WERI-Rb-1 (cell line): ENCODE data around the gene RDH14.

Experiments used
- DNase-seq: peaks from one replicate; pipeline ENCODE4 v3.0.0-alpha.2; 2020
- H3K27ac ChIP-seq: fragments of 250-450 bp; sonication (Bioruptor Pico); 2 replicates; pipeline ENCODE4 v1.5.1; 2020; ENCODE audit warnings: mild to moderate bottlenecking, moderate library complexity
- H3K27me3 ChIP-seq: fragments of 250-450 bp; sonication (Bioruptor Pico); 2 replicates; pipeline ENCODE4 v1.5.1; 2021; ENCODE audit warnings: mild to moderate bottlenecking, low read depth, moderate library complexity; ENCODE audit not compliant: insufficient read depth, severe bottlenecking
- H3K36me3 ChIP-seq: fragments of 250-450 bp; sonication (Bioruptor Pico); 2 replicates; pipeline ENCODE4 v1.5.1; 2020; ENCODE audit warnings: mild to moderate bottlenecking, moderate library complexity
- H3K4me3 ChIP-seq: 2 replicates; pipeline ENCODE4 v1.5.1; 2011; ENCODE audit warnings: low read depth, mild to moderate bottlenecking, control low read depth, low read length
- H3K9me3 ChIP-seq: fragments of 250-450 bp; sonication (Bioruptor Pico); 2 replicates; pipeline ENCODE4 v1.5.1; 2021; ENCODE audit warnings: mild to moderate bottlenecking, moderate library complexity; ENCODE audit not compliant: severe bottlenecking
- CTCF ChIP-seq: IDR thresholded peaks from 2 replicates; pipeline ENCODE4 v1.5.1; 2011; ENCODE audit warnings: low read depth, mild to moderate bottlenecking, control low read depth, inconsistent platforms, low read length

Gene RDH14

GRCh38 chr2:18520451-18521425 lies 39.7 kb downstream of the RDH14 start:
- H3K36me3 ChIP-seq: no peaks in the 10 kb centered on the region
- peak; percentile 95 for TF ChIP-seq CTCF
- no peak overlapping the region for H3K4me3 ChIP-seq
- peaks cover 74% of the 10 kb centered on the region for H3K27me3 ChIP-seq
- peak; percentile 90 for DNase-seq
- H3K9me3 ChIP-seq: no peaks in the 10 kb centered on the region
- no peak overlapping the region for H3K27ac ChIP-seq

DNA sequence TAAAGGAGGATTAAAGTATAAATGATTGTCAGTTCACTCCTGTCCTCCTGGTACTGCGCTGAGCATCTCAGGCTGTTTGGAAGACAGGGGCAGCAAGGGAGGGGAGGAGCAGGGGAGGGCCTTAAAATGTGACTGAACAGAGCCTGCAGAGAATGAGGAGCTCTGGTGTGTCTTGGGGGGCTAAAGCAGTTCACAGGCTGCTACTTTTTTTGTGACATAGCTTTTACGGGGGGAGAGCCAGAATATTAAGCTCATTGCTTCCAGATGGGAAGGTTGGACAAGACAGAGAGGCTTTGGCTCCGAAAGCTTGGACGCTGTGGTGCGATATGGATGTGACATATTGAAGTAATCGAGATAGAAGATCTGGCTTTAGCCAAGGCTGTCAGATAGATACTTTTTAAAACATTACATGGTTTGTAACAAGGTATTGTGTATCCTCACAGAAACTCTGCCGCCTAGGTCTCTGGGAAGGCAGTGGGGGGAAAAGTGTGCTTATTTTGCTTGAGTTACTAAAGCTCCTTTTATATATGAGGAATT lies 40.5 kb downstream of the RDH14 start:
- Histone ChIP-seq H3K9me3 (no peaks in the 10 kb centered on the region), H3K4me3 (no peak overlapping the region), H3K27ac (no peak overlapping the region), H3K27me3 (peaks cover 73% of the 10 kb centered on the region), H3K36me3 (no peaks in the 10 kb centered on the region)
- no peak for DNase-seq
- TF ChIP-seq CTCF: no peak

DNA sequence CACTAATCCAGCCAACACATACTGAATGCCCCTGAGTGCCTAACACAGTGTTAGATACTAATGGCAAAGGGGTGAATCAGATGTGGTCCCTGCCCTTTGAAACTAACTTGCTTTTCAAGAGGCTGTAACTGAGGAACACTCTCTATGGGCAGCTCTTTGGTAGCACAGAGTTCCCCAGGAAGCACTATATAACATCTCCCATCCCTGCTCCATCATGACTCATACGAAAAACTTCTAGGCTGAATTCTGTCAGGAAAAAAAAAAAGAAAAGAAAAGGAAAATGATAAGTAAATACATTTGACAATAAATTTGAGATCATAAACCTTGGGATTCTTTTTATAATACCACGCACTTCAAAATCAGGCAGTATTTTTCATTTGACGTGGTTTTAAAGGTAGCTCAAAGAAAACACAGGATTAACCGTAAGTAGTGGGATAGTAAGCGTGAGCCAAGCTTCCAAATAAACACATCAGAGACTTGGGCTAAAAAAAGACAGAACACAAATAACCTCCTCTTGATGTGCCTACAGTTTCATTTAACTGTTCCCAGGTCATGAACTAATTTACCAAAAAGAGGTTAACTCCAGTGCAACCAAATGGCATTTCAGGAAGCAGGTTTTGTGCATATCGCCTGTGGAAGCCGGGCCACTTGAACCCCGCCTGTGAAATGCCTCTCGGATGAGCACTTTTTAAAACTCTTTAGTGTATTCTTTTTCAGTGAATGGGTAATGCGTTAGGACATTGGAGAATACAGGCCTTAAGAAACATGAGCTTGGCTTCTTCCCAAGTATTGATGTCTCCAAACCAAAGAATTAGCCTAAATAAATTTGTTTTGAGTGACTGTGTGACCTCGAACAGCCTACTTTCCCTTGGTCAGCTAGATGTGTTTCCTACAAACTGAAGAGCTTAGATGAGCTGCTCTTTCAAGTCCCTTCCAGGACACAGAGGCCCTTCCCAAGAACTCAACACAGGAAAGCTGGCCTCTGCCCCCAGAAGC lies 42.0 kb downstream of the RDH14 start:
- peaks cover 68% of the 10 kb centered on the region for H3K27me3 ChIP-seq
- no peak for TF ChIP-seq CTCF
- no peak for DNase-seq
- H3K4me3 ChIP-seq: no peak overlapping the region
- H3K9me3 ChIP-seq: no peaks in the 10 kb centered on the region
- H3K36me3 ChIP-seq: no peaks in the 10 kb centered on the region
- no peak overlapping the region for H3K27ac ChIP-seq

- DNase-seq: no peak
Measured at GRCh38 chr2:18517386-18517785, 43.1 kb downstream of the RDH14 start.

GRCh38 chr2:18516112-18516511 lies 44.3 kb downstream of the RDH14 start:
- TF ChIP-seq CTCF: no peak
- no peak for DNase-seq
- H3K36me3 ChIP-seq: no peaks in the 10 kb centered on the region
- H3K4me3 ChIP-seq: no peak overlapping the region
- peaks cover 51% of the 10 kb centered on the region for H3K27me3 ChIP-seq
- H3K9me3 ChIP-seq: no peaks in the 10 kb centered on the region
- no peak overlapping the region for H3K27ac ChIP-seq

More at GRCh38 chr2:18517386-18517785, 43.1 kb downstream of the RDH14 start:
- no peak overlapping the region for H3K4me3 ChIP-seq
- no peak for TF ChIP-seq CTCF
- peaks cover 61% of the 10 kb centered on the region for H3K27me3 ChIP-seq
- H3K36me3 ChIP-seq: no peaks in the 10 kb centered on the region
- H3K27ac ChIP-seq: no peak overlapping the region
- no peaks in the 10 kb centered on the region for H3K9me3 ChIP-seq
